GM12865 (cell line): ENCODE measurements around the gene MBP.

Experiments
- DNase-seq: peaks from one replicate; pipeline ENCODE4 v3.0.0; 2010; ENCODE audit warnings: low read depth
- H3K4me3 ChIP-seq: 2 replicates; pipeline ENCODE4 v1.5.1; 2011; ENCODE audit warnings: mild to moderate bottlenecking, low read depth, low read length, control low read depth
- CTCF ChIP-seq: IDR thresholded peaks from 2 replicates; pipeline ENCODE4 v1.5.1; 2011; ENCODE audit warnings: low read length, control low read depth, low read depth, inconsistent platforms; ENCODE audit not compliant: insufficient read depth; ENCODE audit errors: missing control alignments

The MBP gene

GRCh38 chr18:77140030-77140429, 7.4 kb upstream of the MBP start:
- H3K4me3 ChIP-seq = no peak overlapping the region
- no peak for DNase-seq
- no peak for TF ChIP-seq CTCF

GRCh38 chr18:77139619-77140018, 7.0 kb upstream of the MBP start:
- no peak for TF ChIP-seq CTCF
- no peak overlapping the region for H3K4me3 ChIP-seq
- DNase-seq = no peak

GRCh38 chr18:77138270-77138669, 5.7 kb upstream of the MBP start:
- H3K4me3 ChIP-seq = no peak overlapping the region
- no peak for DNase-seq
- no peak for TF ChIP-seq CTCF

- no peak for TF ChIP-seq CTCF
- no peak for DNase-seq
- no peak overlapping the region for H3K4me3 ChIP-seq
Measured at GRCh38 chr18:77137851-77138250, 5.3 kb upstream of the MBP start.

- H3K4me3 ChIP-seq = no peak overlapping the region
- DNase-seq = no peak
- TF ChIP-seq CTCF = no peak
Measured at GRCh38 chr18:77136871-77137665, 4.5 kb upstream of the MBP start.

- no peak overlapping the region for H3K4me3 ChIP-seq
- no peak for DNase-seq
- no peak for TF ChIP-seq CTCF
Measured at GRCh38 chr18:77136076-77136718, 3.6 kb upstream of the MBP start.
